Measurements from ENCODE around the gene LMX1B.
"Not testable (repeated sequence)": the region's sequence is repeated elsewhere in the genome, so short reads cannot be mapped to it uniquely, and the experiment has no call there.

LMX1B gene

DNA sequence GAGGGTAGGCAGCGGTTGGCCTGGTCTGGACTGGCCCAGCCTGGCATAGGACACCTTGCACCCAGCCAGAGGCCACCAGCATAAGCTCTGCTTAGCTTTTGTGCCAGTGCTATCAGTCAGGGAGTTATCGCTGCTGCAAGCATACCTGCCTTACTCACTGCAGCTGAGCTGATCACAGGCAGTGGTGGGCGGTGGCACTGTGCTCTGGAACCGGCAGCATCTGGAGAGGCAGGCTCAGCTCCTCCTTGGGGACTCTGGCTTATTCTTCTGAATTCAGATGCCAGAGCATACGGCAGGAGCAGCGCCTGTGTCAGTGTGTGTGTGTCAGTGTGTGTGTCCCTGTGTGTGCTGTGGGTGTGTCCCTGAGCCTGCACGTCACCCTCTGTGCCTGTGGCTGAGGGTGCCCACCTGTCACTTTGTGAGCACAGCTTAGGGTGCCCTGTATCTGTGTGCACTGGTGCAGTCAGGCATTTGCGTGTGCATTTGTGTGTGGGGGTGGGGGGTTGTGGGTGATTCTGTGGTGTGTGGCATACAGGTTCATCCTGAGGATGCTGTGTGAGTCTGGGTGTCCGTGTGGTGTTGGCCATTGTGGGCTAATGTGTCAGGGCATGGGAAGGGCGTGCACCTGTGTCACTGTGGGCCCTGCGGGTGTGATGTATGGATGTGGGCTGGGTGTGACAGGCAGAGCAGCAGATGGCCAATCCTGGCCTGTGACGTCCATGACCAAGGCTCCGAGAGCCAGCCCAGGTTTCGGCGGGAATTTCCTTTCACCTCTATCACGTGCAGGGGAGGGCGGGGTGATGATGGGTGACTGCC lies 23.5 kb downstream of the LMX1B start:
- DNase-seq = no peak

DNA sequence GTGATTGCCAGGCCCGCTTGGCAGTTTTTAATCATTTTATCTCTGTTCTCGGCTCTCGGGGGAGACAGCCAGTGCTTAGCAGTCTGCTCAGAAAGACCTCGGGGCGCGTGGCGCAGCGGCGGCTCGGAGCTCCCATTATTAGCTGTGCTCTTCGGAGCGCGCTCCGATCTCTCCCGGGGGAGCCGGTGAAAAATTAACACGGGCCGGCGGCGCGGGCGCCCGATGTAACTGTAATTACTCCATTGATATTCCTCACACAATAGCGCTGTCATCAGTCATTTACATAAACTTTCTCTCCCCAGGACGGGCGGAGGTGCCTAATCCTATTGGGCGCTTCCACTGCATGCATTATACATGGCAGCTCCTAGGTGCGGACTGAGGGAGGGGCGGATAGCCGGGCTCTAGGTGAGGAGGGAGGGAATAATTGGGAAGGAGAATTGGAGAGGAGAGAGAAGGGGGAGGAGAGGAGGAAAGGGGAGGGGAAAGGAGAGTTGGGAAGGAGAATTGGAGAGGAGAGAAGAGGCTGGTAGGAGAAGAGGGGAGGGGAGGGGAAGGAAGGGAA lies 24.9 kb downstream of the LMX1B start:
- DNase-seq = peak; percentile 57

DNA sequence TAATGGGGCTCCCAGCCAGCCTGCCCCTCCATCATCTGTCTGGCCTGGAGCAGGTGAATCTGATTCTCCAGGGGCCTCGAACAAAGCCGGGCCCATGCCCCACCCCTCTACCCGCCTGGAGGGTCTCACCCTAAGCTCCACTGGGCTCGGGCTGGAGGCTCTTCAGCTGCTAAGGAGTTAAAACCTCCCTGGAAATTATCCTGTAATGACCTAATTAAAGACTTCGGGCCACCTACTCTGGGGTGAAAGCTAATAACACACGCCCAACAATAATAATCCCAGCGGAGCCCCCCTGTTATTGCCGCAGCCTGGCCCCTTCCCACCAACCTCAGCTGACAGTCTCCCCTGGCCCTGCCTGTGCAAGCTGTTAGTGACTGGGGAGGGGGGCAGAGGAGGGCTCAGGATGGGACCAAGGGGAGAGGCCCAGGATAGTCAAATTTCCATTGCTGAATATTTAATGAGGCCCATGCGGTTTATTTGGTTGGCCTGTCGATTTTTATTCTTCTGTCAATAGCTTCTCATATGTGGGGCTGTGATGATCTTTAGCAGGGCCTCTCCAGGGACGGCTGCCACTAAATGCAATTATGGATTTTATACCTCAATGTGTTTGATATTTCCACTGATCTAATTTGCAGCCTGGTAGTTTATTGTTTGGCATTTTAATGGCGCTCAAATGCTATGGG lies 25.7 kb downstream of the LMX1B start:
- DNase-seq = no peak

GRCh38 chr9:126641118-126641851 lies 27.6 kb downstream of the LMX1B start:
- no peak for DNase-seq

- DNase-seq = no peak
Observed at GRCh38 chr9:126642010-126642744, 28.4 kb downstream of the LMX1B start.

GRCh38 chr9:126642839-126643238 lies 29.1 kb downstream of the LMX1B start:
- no peak for DNase-seq

- no peak for DNase-seq
Observed at GRCh38 chr9:126643945-126644527, 30.3 kb downstream of the LMX1B start.

DNA sequence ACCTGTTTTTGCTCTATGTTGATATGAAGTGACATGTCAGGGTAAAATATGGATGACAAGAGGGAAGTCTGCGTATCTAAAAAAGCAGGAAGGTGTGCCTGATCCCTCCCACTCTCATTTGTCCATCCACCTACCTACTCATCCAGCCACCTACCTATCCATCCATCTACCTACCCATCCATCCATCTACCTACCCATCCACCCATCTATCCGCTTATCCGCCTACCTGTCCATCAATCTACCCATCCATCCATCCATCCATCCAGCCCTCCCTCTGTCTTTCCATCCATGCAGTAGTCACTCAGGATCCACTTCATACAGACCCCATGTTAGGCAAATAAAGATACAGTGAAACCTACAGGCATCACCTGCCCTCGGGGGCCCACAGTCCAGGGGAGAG lies 32.4 kb downstream of the LMX1B start:
- no peak for DNase-seq

DNA sequence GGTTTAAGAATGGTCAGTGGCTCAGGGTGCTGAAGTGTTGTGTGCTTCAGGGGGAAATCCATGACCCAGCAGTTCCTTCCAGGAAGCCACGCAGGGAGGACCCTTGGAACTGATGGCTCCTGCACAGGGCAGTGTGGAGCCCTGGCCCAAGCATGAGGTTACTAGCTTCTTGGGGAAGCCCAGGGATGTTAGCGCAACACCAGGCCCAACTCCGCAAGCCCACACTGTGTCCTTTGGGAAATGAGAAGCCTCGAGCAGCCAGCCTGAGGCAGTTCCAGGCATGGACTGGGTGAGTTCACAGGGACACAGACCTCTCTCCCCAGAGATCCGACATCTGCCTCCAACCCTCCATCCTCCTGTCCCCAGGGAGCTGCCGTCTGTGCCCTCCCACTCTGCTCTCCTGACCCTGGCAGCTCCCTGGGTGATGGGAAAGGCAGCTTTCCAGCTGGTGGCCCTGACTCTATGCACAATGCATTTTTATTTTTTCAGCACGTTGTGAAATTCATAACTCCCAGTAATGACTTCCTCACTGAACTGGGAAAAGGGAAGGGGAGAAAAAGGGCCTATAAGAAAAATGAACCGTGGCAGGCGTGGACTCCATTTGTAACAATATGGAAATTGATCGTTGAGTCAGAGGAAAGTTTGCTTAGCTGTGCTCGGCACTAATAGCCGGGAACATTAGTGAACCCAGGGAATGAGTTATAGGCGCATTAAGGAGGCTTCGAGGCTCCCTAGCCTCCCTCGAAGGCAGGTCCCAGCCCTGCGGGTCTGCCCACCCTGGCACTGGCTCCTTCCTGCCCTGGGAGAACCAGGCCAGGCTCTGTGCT lies 34.1 kb downstream of the LMX1B start:
- DNase-seq = no peak

DNA sequence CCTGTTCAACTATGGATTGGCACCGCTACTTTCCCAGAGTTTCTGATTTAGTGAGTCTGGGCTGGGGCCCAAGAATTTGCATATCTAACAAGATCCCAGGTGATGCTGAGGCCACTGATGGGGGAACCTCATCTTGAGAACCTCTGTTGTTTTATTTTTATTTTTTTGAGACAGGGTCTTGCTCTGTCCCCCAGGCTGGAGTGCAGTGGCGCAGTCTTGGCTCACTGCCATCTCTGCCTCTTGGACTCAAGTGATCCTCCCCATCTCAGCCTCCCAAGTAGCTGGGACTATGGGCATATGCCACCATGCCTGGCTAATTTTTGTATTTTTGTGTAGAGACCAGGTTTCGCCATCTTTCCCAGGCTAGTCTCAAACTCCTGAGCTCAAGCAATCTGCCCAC lies 35.7 kb downstream of the LMX1B start:
- DNase-seq = no peak

- no peak for DNase-seq
Observed at GRCh38 chr9:126650404-126651341, 36.9 kb downstream of the LMX1B start.

DNA sequence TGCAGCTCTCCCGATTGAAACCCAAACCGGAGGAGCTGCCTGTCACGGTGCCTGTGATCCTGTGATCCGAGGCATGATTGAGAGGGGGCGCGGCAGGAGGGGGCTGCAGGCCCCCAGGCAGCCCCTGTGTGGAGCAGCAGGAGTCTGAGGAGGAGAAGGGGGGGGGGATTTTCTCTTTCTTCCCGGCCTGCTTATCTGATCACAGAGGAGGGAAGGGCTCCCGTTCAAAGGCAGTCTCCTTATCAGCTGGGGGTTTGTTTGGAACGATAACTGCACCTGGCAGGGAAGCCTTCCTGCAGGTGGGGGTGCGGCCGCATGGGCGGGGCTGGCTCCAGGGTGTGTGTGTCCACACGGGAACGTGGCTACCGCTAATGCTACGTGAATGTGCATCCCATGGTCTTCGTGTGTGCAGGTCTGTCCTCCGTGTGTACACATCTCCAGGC lies 38.4 kb downstream of the LMX1B start:
- DNase-seq = no peak

DNA sequence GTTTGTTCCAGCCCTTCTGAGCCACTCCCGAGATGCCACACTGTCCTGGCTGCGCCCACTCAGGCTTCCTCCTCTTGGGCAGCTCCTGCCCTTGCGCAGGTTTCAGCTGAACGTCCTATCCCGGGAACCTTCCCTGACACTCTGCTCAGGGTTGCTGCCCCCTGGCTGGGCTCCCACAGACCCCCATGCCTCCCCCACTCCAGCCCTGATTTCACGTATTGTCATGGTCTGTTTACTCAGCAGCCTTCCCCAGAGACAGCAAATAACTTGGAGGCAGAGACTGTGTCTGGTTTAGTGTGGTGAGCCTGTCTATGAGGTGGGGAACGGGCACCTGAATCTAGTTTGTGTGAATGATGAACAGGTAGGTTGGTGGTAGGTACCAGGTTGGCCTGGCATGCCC lies 40.4 kb downstream of the LMX1B start:
- DNase-seq = no peak

DNA sequence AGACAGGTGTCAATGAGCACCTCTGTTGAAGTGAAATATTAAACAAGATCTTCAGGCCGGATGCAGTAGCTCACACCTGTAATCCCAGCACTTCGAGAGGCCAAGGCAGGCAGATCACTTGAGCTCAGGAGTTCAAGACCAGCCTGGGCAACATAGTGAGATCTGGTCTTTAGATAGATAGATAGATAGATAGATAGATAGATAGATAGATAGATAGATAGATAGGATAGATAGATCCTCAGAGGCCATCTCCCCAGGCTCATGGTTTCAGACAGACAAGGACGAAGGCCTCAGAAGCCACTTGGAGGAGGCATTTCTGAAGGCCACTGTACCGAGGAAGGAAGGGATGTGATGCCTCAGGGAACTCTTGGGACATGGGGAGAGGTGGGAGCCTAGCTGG lies 42.5 kb downstream of the LMX1B start:
- DNase-seq = not testable (repeated sequence)

GRCh38 chr9:126658201-126658825 lies 44.6 kb downstream of the LMX1B start:
- DNase-seq = no peak

DNA sequence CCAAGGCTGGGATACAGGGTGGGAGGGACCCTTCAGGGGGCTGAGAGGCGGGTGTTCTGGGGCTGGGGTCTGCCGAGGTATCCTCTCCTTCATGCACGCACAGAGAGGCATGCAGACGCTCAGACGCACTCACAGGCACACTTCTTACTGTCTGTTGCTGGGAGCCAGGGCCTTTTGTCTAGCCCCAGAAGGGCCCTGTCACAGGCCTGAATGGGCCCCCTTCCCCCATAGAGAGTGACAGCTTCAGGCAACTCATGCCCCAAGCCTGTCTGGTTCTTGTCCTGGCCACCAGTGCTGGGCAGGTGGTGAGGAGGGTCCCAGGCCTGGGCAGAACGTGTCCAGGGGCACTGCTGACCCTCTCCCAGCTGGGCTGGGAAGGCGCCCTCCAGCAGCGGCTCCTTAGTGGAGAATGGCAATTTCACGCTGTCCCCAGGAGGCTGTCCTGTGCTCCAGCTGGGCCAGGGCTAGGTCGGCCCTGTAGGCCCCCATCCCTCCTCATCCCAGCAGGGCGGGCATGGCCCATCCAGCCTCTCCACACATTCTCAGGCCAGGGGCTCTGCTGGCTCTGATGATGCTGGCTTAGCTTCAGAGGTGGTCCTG lies 45.3 kb downstream of the LMX1B start:
- DNase-seq = no peak

DNA sequence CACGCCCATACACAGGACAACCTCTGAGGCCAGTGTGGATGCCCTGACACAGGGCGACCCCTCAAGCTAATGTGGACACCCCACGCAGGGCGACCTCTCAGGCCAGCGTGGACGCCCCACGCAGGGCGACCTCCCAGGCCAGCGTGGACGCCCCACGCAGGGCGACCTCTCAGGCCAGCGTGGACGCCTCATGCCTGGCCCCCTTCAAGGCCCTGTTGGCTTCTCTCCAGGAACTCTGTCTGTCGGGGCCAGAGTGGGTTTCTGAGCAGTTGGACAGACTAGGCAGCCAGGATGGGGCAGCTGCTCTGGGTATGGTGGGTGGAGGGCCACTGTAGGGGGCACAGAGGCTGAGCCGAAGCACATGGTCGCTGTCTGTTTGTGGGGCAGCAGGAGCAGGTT lies 47.4 kb downstream of the LMX1B start:
- DNase-seq = no peak

- no peak for DNase-seq
Observed at GRCh38 chr9:126661521-126662251, 48.0 kb downstream of the LMX1B start.

GRCh38 chr9:126663661-126664072 lies 49.9 kb downstream of the LMX1B start:
- DNase-seq = no peak
